BJ (cell line): ENCODE measurements around the gene NALCN. TPM values are rescaled to one million over a fixed set of nuclear protein-coding genes. Genes with fewer than 3 reads are reported as not detected.

Experiments
- CTCF ChIA-PET: fragments of 350-600 bp; formaldehyde crosslinking; extraction: SDS; loops from one replicate; lab custom pipeline; 2021; ENCODE audit warnings: antibody characterized with exemption, inconsistent platforms; lab: Yijun Ruan, JAX
- POLR2A ChIA-PET: fragments of 300-600 bp; sonication (Branson Sonifier 250); formaldehyde crosslinking; extraction: SDS; loops from one replicate; lab custom pipeline; 2021; ENCODE audit warnings: antibody characterized with exemption; lab: Charles Lee
- DNase-seq: peaks from one replicate; pipeline ENCODE4 v3.0.0-alpha.2; 2011; ENCODE audit warnings: low read depth
- H3K27me3 ChIP-seq: 2 replicates; pipeline ENCODE4 v1.6.0; 2011; ENCODE audit warnings: low read length; ENCODE audit not compliant: control insufficient read depth, insufficient read depth
- H3K36me3 ChIP-seq: 2 replicates; pipeline ENCODE4 v1.5.1; 2011; ENCODE audit warnings: low read length; ENCODE audit not compliant: control insufficient read depth, insufficient read depth
- H3K4me3 ChIP-seq: 2 replicates; pipeline ENCODE4 v1.5.1; 2011; ENCODE audit warnings: low read depth, mild to moderate bottlenecking, control low read depth, low read length
- CTCF ChIP-seq: IDR thresholded peaks from 2 replicates; pipeline ENCODE4 v1.5.1; 2011; ENCODE audit warnings: low read depth, mild to moderate bottlenecking, control low read depth, inconsistent platforms, low read length, moderate library complexity; ENCODE audit not compliant: insufficient read depth
- polyA plus RNA-seq: library from polyadenylated mRNA; depleted of rRNA; stranded (reverse); fragments of >200 nt; gene quantifications from 2 replicates; pipeline ENCODE4 v1.2.3, GENCODE V29; 2011

Gene NALCN
- polyA plus RNA-seq, 1 experiment, result 2.9 TPM

- Histone ChIP-seq H3K4me3 (no peak overlapping the region), H3K27me3 (peaks cover 5% of the 10 kb centered on the region), H3K36me3 (no peaks in the 10 kb centered on the region)
- ChIA-PET CTCF (interaction anchor here (1.1 to 1.3 kb wide), 2 partner anchors 15 to 334 kb away, joined by 4 read pairs; no protein-coding TSS in a partner anchor), POLR2A (no interaction called here)
- TF ChIP-seq CTCF, result no peak
- DNase-seq, result no peak
These were observed 275.4 kb downstream of the NALCN start for GRCh38 chr13:101140936-101141335.

DNA sequence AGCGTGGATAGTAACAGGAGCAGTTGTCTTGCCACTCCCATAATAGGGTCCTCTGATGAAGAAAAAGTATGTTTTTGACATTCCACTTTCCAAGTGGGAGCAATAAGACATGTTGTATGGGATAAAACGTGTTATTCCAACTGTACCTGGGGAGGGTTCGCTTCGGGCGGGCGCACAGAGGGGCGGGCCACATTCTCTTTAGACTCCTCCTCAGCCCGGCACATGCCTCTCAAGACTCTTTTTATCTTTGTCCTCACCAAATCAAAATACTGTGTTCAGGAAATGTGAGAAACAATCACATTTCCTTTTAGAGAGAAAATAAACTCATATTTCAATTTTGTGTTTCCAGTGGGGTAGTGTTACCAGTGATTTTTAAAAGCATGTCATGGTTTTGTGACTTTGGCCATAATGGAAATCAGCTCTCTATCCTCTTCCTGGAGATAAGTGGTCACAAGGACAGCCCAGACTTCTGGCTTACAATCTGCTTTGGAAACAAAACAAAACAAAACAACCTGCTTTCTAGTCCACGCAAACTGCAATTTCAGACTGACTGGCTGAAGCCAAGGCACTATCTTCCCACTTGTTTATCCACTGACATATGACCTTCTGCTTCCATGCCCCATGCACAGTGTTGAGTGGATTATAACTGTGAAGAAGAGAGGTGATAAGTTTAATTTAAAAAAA is 276.1 kb downstream of the NALCN start:
- no peak for DNase-seq
- ChIA-PET CTCF (interaction anchor here (1.3 kb wide), 1 partner anchor 15 kb away, joined by 4 read pairs; no protein-coding TSS in a partner anchor), POLR2A (no interaction called here)
- H3K27me3 ChIP-seq, result peaks cover 5% of the 10 kb centered on the region
- no peak for TF ChIP-seq CTCF
- H3K36me3 ChIP-seq, result no peaks in the 10 kb centered on the region
- no peak overlapping the region for H3K4me3 ChIP-seq

DNA sequence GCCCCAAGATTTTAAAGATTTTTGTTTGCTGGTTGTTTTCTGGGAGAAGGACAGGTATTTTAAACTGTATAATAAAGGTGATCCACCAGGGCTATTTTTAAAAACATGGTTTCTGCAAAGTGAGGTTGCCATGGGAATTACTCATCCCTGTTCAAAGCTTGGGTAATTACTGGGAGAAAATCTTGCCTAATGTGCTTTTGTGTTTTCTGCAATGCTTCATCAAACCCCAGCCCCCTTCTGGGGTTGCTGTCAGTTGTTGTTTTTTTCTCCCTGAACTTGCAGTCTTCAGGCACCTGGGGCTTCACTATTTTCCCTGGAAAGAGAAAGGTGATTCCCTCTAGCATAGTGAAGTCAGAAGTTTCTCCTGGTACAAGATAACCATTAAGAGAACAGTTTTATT is 277.2 kb downstream of the NALCN start:
- Histone ChIP-seq H3K4me3 (no peak overlapping the region), H3K36me3 (no peaks in the 10 kb centered on the region), H3K27me3 (peaks cover 5% of the 10 kb centered on the region)
- no peak for DNase-seq
- no peak for TF ChIP-seq CTCF
- ChIA-PET POLR2A (no interaction called here), CTCF (no interaction called here)

DNA sequence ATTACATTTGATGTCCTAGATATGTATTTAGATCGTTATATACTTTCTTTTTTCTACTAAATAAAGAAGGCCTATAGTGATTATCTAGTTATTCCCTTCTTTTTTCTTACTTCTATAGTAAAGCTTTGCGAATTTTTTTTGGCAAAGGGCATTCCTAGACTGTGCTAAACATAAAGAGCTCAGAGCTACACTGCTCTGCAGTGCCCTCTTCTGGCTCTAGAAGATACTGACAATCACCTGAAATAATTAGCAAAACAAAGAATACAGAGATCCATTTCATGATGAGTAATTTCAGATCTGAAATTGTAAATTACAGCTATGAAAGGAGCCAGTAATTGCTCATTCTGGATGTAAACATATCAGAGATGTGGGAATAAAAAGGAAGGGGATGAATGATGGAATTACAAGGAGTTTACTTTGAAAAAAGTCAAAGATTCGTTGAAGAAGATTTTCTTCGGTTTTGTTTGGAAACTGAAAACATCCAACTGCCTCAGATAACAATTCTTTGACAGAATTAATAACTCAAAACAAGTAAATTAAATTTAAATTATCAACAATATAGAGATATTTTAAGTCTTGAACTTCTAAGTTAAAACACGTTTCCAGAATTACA is 288.5 kb downstream of the NALCN start:
- CTCF ChIA-PET, result interaction anchor here (0.6 to 2.8 kb wide), 14 partner anchors 15 to 1479 kb away, joined by 3 to 10 read pairs (median 4); no protein-coding TSS in a partner anchor
- no peak for DNase-seq
- Histone ChIP-seq H3K36me3 (no peaks in the 10 kb centered on the region), H3K27me3 (no peaks in the 10 kb centered on the region), H3K4me3 (no peak overlapping the region)
- POLR2A ChIA-PET, result interaction anchor here (0.5 kb wide), 1 partner anchor 1660 kb away, joined by 3 read pairs; no protein-coding TSS in a partner anchor
- TF ChIP-seq CTCF, result peak; percentile 83

GRCh38 chr13:101123028-101123427 is 293.3 kb downstream of the NALCN start:
- ChIA-PET CTCF (interaction anchor here (0.7 kb wide), 1 partner anchor 9 kb away, joined by 3 read pairs; no protein-coding TSS in a partner anchor), POLR2A (no interaction called here)
- no peak for DNase-seq
- Histone ChIP-seq H3K36me3 (no peaks in the 10 kb centered on the region), H3K4me3 (no peak overlapping the region), H3K27me3 (no peaks in the 10 kb centered on the region; the same call in 1 of the 2 replicates)
- no peak for TF ChIP-seq CTCF
